Tibial artery (tissue), 4 donors: ENCODE data around the gene DCST1.

Experiments used
- DNase-seq, 2 donors: peaks; one replicate each; pipeline ENCODE4 v3.0.0-alpha.2; 2019
- H3K27ac ChIP-seq, 2 donors: fragments of 200-600 bp; sonication (generic) in 1 of 2; 1 replicate in 1 of 2; 2 replicates in 1 of 2; pipeline ENCODE4 v1.5.1; 2018 to 2019; ENCODE audit warnings: mild to moderate bottlenecking in 1 of 2
- H3K27me3 ChIP-seq, 2 donors: fragments of 200-600 bp; sonication (generic) in 1 of 2; one replicate each; pipeline versions ENCODE4 v1.5.1 to v1.6.0; 2016 to 2019
- H3K36me3 ChIP-seq, 3 donors: fragments of 200-600 bp; sonication (generic) in 2 of 3; one replicate each; pipeline ENCODE4 v1.5.1; 2016 to 2019; ENCODE audit warnings: mild to moderate bottlenecking in 2 of 3
- H3K4me1 ChIP-seq, 4 donors: fragments of 200-600 bp; sonication (generic) in 2 of 4; 1 replicate in 3 of 4; 2 replicates in 1 of 4; pipeline ENCODE4 v1.5.1; 2016 to 2019
- H3K4me3 ChIP-seq, 2 donors: fragments of 200-600 bp; sonication (generic) in 1 of 2; 1 replicate in 1 of 2; 2 replicates in 1 of 2; pipeline ENCODE4 v1.5.1; 2018 to 2019; ENCODE audit warnings: mild to moderate bottlenecking in 2 of 2
- H3K9me3 ChIP-seq, 3 donors: fragments of 200-600 bp; sonication (generic) in 1 of 3; one replicate each; pipeline ENCODE4 v1.5.1; 2016 to 2019
- intact Hi-C: fragments of 100-400 bp; cut with DNase I; formaldehyde crosslinking; loops from one replicate; pipeline ENCODE4 v1.15.0; 2023; ENCODE audit warnings: low total_unique reads
- TF ChIP-seq, protein P1 (sequence below), 2 experiments: fragments of 200-600 bp in 1 of 2; fragments of 450-650 bp in 1 of 2; IDR thresholded peaks; one replicate each; pipeline ENCODE4 v1.5.1; 2017 to 2019; ENCODE audit warnings: antibody characterized with exemption in 2 of 2, mild to moderate bottlenecking in 1 of 2, moderate library complexity in 1 of 2

DCST1 gene

DNA sequence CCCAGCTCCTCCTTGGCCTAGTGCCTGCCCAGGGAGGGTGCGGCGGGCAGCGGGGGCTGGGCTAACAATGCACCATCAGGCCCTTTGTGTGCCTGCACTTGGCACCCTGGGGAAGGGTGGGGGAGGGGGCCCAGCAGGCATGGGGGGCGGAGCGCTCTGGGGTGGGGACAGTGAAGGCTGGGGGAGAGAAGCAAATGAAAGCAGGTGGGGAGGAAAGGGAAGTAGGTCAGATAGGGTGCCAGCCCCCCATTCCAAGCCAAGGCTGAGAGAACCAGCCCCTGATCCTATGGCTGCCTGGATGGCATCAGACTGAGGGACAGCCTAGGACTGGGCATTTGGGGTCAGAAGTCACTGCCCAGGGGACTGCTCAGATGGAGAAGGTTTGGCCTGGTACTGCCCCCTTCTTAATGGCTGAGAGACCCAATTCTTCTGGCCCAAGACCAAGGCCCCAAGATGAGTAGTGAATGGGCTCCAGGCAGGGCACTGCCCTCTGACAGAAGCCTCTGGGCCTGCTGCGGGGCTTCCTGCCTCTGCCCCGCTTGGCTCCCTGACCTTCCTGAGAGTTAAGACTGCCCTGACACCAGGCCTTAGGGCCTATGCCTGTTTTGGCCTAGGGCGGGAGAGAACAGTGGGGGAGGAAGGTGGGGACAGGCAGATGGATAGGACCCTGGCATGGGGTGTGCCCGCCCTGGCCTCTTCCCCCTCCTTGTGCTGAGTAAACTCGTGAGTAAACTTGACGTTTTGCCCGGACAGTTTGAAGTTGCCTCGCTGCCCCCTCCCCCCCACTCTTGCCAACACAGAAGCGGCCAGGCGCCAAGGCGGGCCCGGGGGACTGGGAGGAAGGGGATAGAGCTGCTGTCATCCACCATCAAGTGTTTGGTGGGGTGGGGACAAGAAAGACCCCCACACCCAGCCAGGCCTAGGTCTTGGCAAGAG is 28.3 kb upstream of the DCST1 start:
- intact Hi-C loops = no loop called here
- H3K9me3 ChIP-seq = no peaks in the 10 kb centered on the region
- TF ChIP-seq, protein P1, sequence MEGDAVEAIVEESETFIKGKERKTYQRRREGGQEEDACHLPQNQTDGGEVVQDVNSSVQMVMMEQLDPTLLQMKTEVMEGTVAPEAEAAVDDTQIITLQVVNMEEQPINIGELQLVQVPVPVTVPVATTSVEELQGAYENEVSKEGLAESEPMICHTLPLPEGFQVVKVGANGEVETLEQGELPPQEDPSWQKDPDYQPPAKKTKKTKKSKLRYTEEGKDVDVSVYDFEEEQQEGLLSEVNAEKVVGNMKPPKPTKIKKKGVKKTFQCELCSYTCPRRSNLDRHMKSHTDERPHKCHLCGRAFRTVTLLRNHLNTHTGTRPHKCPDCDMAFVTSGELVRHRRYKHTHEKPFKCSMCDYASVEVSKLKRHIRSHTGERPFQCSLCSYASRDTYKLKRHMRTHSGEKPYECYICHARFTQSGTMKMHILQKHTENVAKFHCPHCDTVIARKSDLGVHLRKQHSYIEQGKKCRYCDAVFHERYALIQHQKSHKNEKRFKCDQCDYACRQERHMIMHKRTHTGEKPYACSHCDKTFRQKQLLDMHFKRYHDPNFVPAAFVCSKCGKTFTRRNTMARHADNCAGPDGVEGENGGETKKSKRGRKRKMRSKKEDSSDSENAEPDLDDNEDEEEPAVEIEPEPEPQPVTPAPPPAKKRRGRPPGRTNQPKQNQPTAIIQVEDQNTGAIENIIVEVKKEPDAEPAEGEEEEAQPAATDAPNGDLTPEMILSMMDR (IDR thresholded peaks at IDR 0.05) = no peak
- H3K4me1 ChIP-seq = peaks cover 0 to 65% (median 49%) of the 10 kb centered on the region in 4 donors
- H3K27ac ChIP-seq = peak overlapping the region; percentile 95 to 96
- peak overlapping the region; percentile 87 to 96 for H3K4me3 ChIP-seq
- H3K27me3 ChIP-seq = no peaks in the 10 kb centered on the region
- DNase-seq = peak; percentile 77 to 92
- H3K36me3 ChIP-seq = no peaks in the 10 kb centered on the region

DNA sequence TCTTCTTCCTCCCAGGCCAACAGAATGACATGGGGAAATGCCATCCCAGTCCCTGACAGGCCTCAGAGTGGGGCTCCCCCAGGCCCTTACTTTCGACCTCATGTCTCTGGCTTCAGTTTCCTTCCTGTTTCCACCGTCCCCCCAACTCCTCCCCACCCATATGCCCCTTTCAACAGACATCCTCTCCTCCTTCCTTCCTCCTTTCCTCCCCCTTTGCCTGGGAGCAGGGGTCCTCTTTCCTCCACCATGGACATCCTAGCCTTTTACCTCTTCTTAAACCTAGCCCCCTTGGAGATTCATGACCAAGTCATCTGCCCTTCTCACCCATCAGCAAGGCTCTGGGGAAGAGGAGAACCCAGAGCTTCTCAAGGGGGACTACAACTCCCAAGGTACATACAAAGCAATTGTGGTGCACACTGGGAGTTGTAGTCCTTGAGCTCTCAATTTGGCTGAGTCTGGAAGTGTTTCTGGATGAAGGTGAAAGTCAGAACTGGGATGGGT is 27.0 kb upstream of the DCST1 start:
- Histone ChIP-seq H3K27ac (peak overlapping the region; percentile 95 to 96), H3K4me3 (no peak overlapping the region), H3K9me3 (no peaks in the 10 kb centered on the region), H3K27me3 (no peaks in the 10 kb centered on the region), H3K4me1 (peaks cover 0 to 77% (median 56%) of the 10 kb centered on the region in 4 donors), H3K36me3 (peaks cover 0 to 9% (median 0%) of the 10 kb centered on the region in 3 donors)
- DNase-seq = no peak
- TF ChIP-seq, protein P1 (IDR thresholded peaks at IDR 0.05) = no peak
- intact Hi-C loops = no loop called here

DNA sequence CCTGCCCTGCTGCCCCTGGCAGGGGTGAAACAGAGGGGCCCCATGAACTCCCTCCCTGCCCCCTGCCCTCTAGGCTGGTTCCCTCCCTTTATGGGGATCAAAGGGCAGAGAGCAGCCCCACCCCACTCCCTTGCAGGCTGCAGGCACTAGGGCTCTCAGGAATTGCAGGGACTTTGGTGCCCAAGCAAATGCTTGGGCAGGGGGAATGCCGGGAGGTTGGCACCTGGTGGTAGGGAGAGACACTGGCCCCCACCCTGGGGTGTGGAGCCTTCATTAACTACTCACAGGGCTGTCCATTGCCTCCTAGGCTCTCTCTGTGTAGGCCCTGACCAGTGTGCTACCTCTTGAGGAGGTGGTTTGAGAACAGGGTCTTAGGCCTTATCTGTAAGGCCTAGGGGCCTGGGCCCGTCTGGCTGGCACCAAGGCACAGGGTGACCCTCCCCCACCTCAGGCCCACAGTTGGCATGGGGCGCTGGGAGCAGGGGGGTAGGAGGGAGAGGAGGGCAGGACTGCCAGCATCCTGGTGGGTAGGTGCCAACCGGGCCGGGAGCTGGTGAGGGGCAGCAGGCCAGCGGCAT is 26.3 kb upstream of the DCST1 start:
- Histone ChIP-seq H3K4me3 (peak overlapping the region in 1 of 2 donors; percentile 26), H3K27me3 (no peaks in the 10 kb centered on the region), H3K36me3 (peaks cover 0 to 9% (median 0%) of the 10 kb centered on the region in 3 donors), H3K4me1 (peaks cover 0 to 84% (median 63%) of the 10 kb centered on the region in 4 donors), H3K9me3 (no peaks in the 10 kb centered on the region), H3K27ac (peak overlapping the region; percentile 95 to 96)
- DNase-seq = no peak
- TF ChIP-seq, protein P1 (IDR thresholded peaks at IDR 0.05) = no peak
- intact Hi-C loops = no loop called here

DNA sequence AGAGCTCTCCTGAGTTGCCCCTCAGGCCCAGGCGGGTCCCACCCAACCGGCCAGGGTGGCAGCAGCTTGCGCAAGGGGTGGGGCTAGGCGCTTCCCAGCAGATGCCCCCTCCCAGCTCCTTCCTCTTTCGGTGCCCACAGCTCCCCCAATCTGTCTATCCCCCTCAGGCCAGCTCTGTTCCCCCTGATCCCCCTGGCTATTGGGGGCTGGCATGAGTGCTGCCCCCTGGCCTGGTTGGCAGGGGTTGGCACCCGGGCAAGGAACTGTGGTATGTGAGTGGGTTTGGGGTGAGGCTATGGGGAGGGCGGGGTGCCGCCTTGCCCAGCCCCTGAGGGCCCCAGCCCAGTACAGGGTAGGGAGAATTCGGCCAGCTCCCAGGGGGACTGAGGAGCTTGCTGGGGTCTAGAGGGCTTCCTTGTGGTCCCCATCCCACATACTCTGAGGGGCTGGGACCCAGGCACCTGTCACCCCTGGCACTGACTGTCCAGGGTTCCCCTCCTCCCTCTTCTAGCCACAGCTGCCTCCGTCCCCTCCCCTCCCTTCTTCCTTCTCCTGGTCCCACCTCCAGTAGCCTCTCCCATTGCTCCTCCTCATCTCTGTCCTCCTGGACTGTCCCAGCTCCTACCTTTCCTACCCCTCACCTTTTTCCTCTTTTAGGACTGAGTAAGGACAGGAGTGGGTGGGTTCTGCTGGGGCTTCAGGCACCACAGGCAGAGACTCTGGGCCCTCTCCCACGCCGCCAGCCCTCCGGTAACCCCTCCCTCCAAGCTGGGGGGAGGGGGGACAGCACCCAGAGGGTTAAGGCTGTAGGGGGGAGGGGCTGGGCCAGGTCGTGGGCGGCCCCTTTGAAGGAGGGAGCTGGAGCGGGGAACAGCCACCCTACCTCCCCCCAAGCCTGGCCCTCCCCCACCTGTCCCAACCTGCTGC is 25.3 kb upstream of the DCST1 start:
- no peaks in the 10 kb centered on the region for H3K27me3 ChIP-seq
- H3K4me3 ChIP-seq = peak overlapping the region; percentile 10 to 26
- TF ChIP-seq, protein P1 (IDR thresholded peaks at IDR 0.05) = no peak
- intact Hi-C loops = no loop called here
- peaks cover 0 to 9% (median 0%) of the 10 kb centered on the region in 3 donors for H3K36me3 ChIP-seq
- H3K27ac ChIP-seq = peak overlapping the region; percentile 95 to 96
- peaks cover 0 to 92% (median 67%) of the 10 kb centered on the region in 4 donors for H3K4me1 ChIP-seq
- no peaks in the 10 kb centered on the region for H3K9me3 ChIP-seq
- no peak for DNase-seq

DNA sequence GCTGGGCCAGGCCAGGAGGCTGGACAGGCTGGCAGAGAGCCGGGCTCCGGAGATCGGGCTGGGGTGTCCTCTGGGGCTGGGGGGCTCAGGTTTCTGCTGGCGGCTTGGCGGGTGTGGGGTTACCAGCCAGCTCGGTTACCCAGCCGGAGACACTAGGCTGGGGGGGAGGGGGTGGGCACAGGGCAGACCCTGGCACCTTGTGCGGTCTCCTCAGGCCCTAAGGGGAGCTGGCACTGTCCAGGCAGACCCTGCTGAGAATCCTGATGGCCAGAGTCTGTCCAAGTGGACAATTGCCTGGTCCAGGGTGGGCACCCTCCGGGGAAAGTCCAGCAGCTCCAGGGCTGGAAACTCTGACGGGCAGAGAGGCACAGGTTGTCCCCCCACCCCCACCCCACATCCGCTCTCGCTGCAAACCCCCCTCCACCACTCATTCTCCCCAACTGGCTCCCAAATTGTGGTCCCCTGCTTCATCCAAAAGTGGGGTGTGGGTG is 24.4 kb upstream of the DCST1 start:
- peak overlapping the region in 1 of 2 donors; percentile 96 for H3K27ac ChIP-seq
- no peaks in the 10 kb centered on the region for H3K27me3 ChIP-seq
- no peaks in the 10 kb centered on the region for H3K9me3 ChIP-seq
- peaks cover 0 to 19% (median under 1%) of the 10 kb centered on the region in 3 donors for H3K36me3 ChIP-seq
- DNase-seq = no peak
- peaks cover 0 to 94% (median 63%) of the 10 kb centered on the region in 4 donors for H3K4me1 ChIP-seq
- TF ChIP-seq, protein P1 (IDR thresholded peaks at IDR 0.05) = no peak
- intact Hi-C loops = no loop called here
- no peak overlapping the region for H3K4me3 ChIP-seq
